Neural cell (in vitro differentiated cells): ENCODE results near the gene TRPM3.

Experiments used
- EP300 ChIP-seq: fragments of 450-650 bp; conservative IDR thresholded peaks from 2 replicates; pipeline ENCODE4 v1.6.1; 2014; ENCODE audit warnings: antibody characterized with exemption, mild to moderate bottlenecking, moderate library complexity; ENCODE audit not compliant: poor library complexity, severe bottlenecking
- EZH2 ChIP-seq: fragments of 200-600, 300-800 bp; shearing (Covaris generic), sonication (generic); IDR thresholded peaks from 2 replicates; pipeline ENCODE4 v1.6.1; 2014; ENCODE audit warnings: antibody characterized with exemption, low read length, borderline replicate concordance, mild to moderate bottlenecking; ENCODE audit not compliant: insufficient read depth, poor library complexity, severe bottlenecking
- MXI1 ChIP-seq: fragments of 450-650 bp; conservative IDR thresholded peaks from 2 replicates; pipeline ENCODE4 v1.6.1; 2014; ENCODE audit warnings: antibody characterized with exemption, mild to moderate bottlenecking; ENCODE audit not compliant: poor library complexity, severe bottlenecking
- POLR2AphosphoS5 ChIP-seq: IDR thresholded peaks from 2 replicates; pipeline ENCODE4 v1.6.1; 2012
- RAD21 ChIP-seq: fragments of 450-650 bp; conservative IDR thresholded peaks from 2 replicates; pipeline ENCODE4 v1.6.1; 2014; ENCODE audit warnings: antibody characterized with exemption, mild to moderate bottlenecking, moderate library complexity
- SMC3 ChIP-seq: fragments of 450-650 bp; conservative IDR thresholded peaks from 2 replicates; pipeline ENCODE4 v1.6.1; 2014; ENCODE audit warnings: antibody characterized with exemption, mild to moderate bottlenecking, moderate library complexity; ENCODE audit not compliant: poor library complexity
- TAF1 ChIP-seq: IDR thresholded peaks from 2 replicates; pipeline ENCODE4 v1.6.1; 2012; ENCODE audit warnings: low read depth
- TF ChIP-seq, protein P1 (sequence below): fragments of 450-650 bp; IDR thresholded peaks from 2 replicates; pipeline ENCODE4 v1.5.1; 2014; ENCODE audit warnings: antibody characterized with exemption, mild to moderate bottlenecking, moderate library complexity; ENCODE audit not compliant: poor library complexity, severe bottlenecking
- TF ChIP-seq, protein P2 (sequence below): IDR thresholded peaks from 2 replicates; pipeline ENCODE4 v1.6.1; 2012; ENCODE audit warnings: borderline replicate concordance

DNA sequence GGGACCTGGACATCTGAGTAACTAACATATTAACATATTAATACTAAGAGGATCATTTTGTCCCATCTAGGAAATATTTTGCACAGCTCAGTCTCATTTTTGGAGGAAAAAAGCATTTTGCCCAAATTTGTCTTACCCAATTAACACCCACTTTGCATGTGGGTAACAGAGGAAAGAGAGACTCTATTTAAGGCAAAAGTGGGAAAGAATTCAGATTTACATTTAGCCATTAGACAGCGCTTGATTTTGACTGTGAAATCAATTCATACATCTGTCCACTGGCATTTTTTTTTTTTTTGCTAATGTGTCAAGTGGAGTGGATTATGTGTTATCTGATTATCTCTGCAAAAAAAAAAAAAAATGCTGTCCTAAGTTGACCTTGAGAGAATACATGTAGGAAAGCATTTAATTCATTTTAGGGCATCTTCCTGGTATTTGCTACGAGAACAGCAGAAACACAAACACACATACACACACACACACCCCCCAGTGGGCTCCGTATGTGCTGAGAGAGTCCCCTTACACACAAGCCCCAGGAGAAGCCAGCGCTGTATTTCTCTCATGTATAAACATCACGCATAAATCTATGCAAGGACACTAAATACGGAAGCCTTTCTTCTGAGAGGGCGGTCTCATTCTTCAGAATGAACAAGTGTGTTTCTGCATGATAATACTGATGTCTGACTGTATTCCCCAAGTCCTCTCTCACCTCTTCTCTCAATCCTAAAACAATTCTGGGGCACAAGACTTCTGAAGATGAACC lies 505.0 kb downstream of the TRPM3 start:
- TF ChIP-seq, protein P1, sequence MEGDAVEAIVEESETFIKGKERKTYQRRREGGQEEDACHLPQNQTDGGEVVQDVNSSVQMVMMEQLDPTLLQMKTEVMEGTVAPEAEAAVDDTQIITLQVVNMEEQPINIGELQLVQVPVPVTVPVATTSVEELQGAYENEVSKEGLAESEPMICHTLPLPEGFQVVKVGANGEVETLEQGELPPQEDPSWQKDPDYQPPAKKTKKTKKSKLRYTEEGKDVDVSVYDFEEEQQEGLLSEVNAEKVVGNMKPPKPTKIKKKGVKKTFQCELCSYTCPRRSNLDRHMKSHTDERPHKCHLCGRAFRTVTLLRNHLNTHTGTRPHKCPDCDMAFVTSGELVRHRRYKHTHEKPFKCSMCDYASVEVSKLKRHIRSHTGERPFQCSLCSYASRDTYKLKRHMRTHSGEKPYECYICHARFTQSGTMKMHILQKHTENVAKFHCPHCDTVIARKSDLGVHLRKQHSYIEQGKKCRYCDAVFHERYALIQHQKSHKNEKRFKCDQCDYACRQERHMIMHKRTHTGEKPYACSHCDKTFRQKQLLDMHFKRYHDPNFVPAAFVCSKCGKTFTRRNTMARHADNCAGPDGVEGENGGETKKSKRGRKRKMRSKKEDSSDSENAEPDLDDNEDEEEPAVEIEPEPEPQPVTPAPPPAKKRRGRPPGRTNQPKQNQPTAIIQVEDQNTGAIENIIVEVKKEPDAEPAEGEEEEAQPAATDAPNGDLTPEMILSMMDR = no peak
- TF ChIP-seq EP300 = no peak
- no peak for TF ChIP-seq EZH2
- no peak for TF ChIP-seq TAF1
- TF ChIP-seq, protein P2, sequence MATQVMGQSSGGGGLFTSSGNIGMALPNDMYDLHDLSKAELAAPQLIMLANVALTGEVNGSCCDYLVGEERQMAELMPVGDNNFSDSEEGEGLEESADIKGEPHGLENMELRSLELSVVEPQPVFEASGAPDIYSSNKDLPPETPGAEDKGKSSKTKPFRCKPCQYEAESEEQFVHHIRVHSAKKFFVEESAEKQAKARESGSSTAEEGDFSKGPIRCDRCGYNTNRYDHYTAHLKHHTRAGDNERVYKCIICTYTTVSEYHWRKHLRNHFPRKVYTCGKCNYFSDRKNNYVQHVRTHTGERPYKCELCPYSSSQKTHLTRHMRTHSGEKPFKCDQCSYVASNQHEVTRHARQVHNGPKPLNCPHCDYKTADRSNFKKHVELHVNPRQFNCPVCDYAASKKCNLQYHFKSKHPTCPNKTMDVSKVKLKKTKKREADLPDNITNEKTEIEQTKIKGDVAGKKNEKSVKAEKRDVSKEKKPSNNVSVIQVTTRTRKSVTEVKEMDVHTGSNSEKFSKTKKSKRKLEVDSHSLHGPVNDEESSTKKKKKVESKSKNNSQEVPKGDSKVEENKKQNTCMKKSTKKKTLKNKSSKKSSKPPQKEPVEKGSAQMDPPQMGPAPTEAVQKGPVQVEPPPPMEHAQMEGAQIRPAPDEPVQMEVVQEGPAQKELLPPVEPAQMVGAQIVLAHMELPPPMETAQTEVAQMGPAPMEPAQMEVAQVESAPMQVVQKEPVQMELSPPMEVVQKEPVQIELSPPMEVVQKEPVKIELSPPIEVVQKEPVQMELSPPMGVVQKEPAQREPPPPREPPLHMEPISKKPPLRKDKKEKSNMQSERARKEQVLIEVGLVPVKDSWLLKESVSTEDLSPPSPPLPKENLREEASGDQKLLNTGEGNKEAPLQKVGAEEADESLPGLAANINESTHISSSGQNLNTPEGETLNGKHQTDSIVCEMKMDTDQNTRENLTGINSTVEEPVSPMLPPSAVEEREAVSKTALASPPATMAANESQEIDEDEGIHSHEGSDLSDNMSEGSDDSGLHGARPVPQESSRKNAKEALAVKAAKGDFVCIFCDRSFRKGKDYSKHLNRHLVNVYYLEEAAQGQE = no peak
- TF ChIP-seq SMC3 = no peak
- no peak for TF ChIP-seq RAD21
- no peak for TF ChIP-seq POLR2AphosphoS5
- TF ChIP-seq MXI1 = no peak
